ENCODE data around the gene TIMP1.

DNA sequence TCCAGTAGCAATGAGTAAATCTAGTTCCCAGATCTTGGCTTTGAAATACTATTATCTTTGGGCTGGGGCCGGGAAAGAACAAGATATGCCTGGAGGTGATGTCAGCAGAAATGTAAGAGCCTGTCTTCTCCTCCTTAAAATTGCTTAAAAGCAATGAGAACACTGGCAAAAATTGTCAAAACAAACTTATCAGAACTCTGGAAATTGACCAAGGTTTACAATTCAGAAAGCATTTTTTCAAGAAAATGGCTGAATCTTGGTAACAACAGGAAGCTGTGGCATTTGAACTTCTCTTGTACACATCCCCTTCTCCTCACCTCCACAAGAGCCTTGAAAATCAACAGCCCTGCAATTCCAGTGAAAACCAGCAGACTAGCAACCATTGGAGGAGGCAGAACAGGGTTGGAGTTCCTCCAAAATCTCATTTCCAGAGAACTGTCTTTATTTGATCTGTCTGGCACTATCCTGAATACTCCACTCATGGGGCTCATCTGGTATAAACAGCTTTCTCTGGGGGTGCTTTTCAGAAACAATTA is 13.5 kb downstream of the TIMP1 start:
- TF ChIP-seq CTCF (IDR thresholded peaks at IDR 0.05) (no peak), EP300 (IDR thresholded peaks at IDR 0.05) (no peak), POLR2A (IDR thresholded peaks at IDR 0.05) (no peak)

Data from gastroesophageal sphincter (tissue), 3 donors.